GM12873 (cell line): ENCODE data around the gene MPDU1.

Experiments used
- CTCF ChIP-seq: IDR thresholded peaks from 2 replicates; pipeline ENCODE4 v1.5.1; 2012; ENCODE audit warnings: low read depth, mild to moderate bottlenecking, moderate library complexity, low read length, control low read depth; ENCODE audit not compliant: insufficient read depth; ENCODE audit errors: missing control alignments

Gene MPDU1

GRCh38 chr17:7614425-7615264, 31.0 kb downstream of the MPDU1 start, which contains the start of gene FXR2:
TSS of gene FXR2 (minus strand) at chr17:7614897. CDS start at chr17:7614532, 365 bp downstream.
- TF ChIP-seq CTCF: peak; percentile 74

- TF ChIP-seq CTCF: no peak
Observed at GRCh38 chr17:7615265-7615747, 31.7 kb downstream of the MPDU1 start.

GRCh38 chr17:7618608-7619007, 35.0 kb downstream of the MPDU1 start:
- TF ChIP-seq CTCF: no peak

GRCh38 chr17:7620835-7621234, 37.2 kb downstream of the MPDU1 start:
- no peak for TF ChIP-seq CTCF

GRCh38 chr17:7623661-7624060, 40.0 kb downstream of the MPDU1 start:
- TF ChIP-seq CTCF: no peak

GRCh38 chr17:7626307-7626706, 42.7 kb downstream of the MPDU1 start:
- TF ChIP-seq CTCF: no peak

- no peak for TF ChIP-seq CTCF
Observed at GRCh38 chr17:7626956-7627249, 43.3 kb downstream of the MPDU1 start.
